Stimulated activated effector memory CD8-positive, alpha-beta T cell treated with anti-CD3 and anti-CD28 coated beads, Interleukin-12 subunit alpha, Interleukin-12 subunit beta, amount 100 ng/mL, for 72 hours (primary cell): ENCODE results near the gene TPSAB1.
A peak's percentile ranks its signal among the peaks of the same experiment; 100 is the strongest.
"Not testable (repeated sequence)": the region's sequence is repeated elsewhere in the genome, so short reads cannot be mapped to it uniquely, and the experiment has no call there.

Source experiments
- ATAC-seq: fragments of 150-1000 bp; cut with Tn5 transposase; 2 replicates; pipeline ENCODE4 v1.10.0; 2021
- DNase-seq, 2 donors: peaks; one replicate each; pipeline ENCODE4 v3.0.0; 2021 to 2022; ENCODE audit warnings: low spot score in 2 of 2
- H3K27ac Mint-ChIP-seq: one replicate; pipeline ENCODE4 v1.8.0; 2022; ENCODE audit warnings: mild to moderate bottlenecking, mixed read lengths
- H3K36me3 Mint-ChIP-seq: one replicate; pipeline ENCODE4 v1.8.0; 2022; ENCODE audit warnings: mild to moderate bottlenecking, mixed read lengths
- H3K4me1 Mint-ChIP-seq: one replicate; pipeline ENCODE4 v1.8.0; 2022; ENCODE audit warnings: mixed read lengths
- H3K4me3 Mint-ChIP-seq: one replicate; pipeline ENCODE4 v1.8.0; 2022; ENCODE audit warnings: mild to moderate bottlenecking, mixed read lengths
- H3K9me3 Mint-ChIP-seq: one replicate; pipeline ENCODE4 v1.8.0; 2022; ENCODE audit warnings: mixed read lengths

TPSAB1 gene

DNA sequence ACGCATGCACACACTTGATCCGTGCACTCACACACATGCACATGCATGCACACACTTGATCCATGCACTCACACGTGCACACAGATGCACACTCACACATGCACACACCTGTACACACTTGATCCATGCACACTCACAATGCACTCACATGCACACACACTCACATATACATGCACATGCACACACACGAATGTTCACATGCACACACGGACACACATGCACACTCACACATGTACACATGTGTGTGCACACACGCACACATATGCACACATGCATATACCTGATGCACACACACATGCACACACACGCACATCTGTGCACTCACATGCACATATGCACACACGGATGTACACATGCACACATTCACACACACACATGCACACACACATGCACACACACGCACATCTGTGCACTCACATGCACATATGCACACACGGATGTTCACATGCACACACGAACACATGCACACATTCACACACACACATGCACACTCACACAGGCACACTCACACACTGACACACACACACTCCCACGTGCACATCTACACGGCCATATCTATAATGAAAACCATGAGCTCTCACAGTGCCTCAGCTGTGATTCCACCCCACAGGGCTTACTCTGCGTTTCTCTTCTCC, 7.5 kb downstream of the TPSAB1 start:
- H3K27ac Mint-ChIP-seq, H3K36me3 Mint-ChIP-seq: not testable (repeated sequence)

DNA sequence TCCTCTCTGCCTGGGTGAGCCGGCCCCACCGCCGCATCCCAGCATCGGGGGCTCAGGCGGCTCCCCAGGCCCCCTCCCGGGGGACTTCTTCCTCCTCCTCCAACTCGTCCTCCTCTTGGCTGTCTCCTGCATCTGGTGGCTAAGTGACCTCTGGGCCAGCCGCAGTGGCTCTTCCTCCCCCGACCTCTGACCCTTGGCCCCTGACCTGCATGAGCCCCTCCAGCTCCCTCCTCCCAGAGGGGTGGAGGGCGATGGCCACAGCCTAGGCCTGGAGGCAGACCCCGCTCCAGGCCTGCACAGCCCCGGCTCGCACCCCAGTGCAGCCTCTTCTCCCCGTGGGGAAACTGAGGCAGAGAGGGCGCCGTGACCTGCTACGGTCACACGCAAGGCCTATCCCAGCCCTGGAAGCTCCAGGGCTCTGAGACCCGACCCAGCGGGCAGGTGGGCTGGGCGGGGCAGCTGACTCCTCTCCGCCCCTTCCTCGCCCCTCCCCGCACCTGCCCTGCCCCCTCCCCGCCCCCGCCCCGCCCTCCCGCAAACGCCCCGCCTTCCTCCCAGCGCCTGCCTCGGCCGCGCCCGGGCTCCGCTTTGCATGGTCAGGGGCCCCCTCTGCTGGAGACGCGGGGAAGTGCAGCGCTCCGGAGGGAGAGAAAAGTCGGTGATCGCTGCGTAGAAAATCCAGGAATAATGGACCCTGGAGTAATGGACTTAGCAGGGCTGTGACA, 8.7 kb downstream of the TPSAB1 start:
- H3K27ac Mint-ChIP-seq: not testable (repeated sequence)
- ATAC-seq: peak; percentile 56

More for the DNA sequence above, 7.5 kb downstream of the TPSAB1 start:
- DNase-seq, H3K9me3 Mint-ChIP-seq, ATAC-seq, H3K4me3 Mint-ChIP-seq, H3K4me1 Mint-ChIP-seq: not testable (repeated sequence)

DNA sequence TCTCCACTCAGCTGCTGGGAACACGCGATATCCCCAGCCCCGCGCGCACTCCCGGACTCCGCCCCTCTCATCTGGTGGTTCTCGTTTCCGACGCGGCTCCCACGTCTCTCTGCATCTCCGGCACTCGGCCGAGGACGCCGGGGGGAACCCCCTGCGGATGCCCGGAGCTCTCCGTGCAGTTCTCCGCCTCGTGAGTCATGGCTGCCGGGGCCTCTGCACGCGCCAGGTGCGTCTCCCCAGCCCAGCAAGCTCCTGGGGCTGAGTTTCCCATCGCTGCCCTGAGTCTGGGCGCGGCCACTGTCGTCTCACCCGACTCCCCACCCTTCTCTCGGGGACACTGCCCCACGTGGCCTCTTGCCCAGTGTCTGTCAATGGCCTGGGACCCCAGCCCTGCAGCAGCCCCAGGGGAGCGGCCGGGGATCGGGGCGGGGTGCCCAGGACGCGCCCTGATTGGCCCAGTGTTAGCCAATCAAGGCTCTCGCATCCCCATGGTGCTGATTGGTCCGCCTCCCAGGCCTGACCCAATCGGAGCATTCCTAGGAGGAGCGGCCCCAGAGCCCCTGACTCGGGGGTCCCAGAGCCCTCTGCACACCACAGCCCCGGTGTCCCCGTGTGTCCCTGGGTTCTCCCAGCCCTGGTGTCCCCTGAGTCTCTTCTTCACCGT, 13.3 kb downstream of the TPSAB1 start:
- H3K36me3 Mint-ChIP-seq, H3K9me3 Mint-ChIP-seq, H3K27ac Mint-ChIP-seq, H3K4me3 Mint-ChIP-seq, H3K4me1 Mint-ChIP-seq, DNase-seq: not testable (repeated sequence)
- peak; percentile 19 for ATAC-seq

More for the DNA sequence above, 8.7 kb downstream of the TPSAB1 start:
- H3K36me3 Mint-ChIP-seq, H3K4me3 Mint-ChIP-seq, H3K4me1 Mint-ChIP-seq, H3K9me3 Mint-ChIP-seq, DNase-seq: not testable (repeated sequence)

DNA sequence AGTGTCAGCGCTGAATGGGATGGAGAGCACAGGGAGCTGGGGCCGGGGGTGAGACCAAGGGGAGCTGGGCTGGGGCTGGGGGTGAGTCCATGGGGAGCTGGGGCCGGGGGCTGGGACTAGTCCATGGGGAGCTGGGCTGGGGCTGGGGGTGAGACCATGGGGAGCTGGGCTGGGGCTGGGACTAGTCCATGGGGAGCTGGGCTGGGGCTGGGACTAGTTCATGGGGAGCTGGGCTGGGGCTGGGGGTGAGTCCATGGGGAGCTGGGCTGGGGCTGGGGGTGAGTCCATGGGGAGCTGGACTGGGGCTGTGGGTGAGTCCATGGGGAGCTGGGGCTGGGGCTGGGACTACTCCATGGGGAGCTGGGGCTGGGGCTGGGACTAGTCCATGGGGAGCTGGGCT, 14.3 kb downstream of the TPSAB1 start:
- not testable (repeated sequence) for ATAC-seq, DNase-seq, H3K4me1 Mint-ChIP-seq, H3K27ac Mint-ChIP-seq, H3K9me3 Mint-ChIP-seq, H3K36me3 Mint-ChIP-seq, H3K4me3 Mint-ChIP-seq

DNA sequence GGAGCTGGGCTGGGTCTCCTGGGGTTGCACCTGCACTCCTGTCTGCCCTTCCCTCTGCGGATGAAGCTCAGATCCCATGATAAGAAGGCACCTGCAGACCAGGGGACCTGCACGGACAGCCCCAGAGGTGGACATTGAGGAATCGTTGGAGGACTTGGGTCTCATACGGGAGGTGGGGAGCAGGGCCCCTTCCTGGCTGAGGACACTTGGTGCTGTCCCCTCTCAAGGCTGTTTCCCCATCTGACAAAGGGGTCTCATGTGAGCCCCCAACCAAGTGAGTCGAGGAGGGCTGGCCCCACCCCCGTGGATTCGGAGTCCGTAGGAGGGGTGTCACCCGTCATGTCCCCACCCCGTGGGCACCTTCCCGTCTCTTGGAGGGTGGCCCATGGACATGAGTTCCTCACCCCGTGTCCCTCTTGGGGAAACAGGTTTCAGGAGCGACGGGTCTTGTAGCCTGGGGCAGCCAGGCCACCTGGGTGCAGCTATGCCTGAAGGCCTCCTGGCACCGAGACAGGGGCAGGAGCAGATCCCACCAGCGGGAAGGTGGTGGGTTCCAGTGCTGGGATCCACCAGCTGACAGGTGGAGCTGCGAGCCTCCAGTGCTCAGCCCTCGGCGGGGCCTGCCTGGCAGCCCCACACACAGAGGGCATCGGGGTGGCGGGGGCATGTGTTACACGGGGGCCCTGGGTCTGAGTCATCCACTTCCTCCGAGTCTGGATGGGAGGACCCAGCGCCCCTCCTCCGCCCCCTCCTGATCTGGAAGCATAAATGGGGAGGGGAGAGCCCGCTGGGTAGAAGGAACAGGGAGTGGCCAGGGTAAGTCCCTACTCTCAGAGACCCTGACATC, 15.0 kb downstream of the TPSAB1 start, which contains the start of gene TPSD1:
TPSD1 (plus strand) TSS at position 794 of the 847 bp plus-strand sequence. CDS start 212 bp downstream, outside the sequence.
- not testable (repeated sequence) for DNase-seq, H3K9me3 Mint-ChIP-seq, H3K4me1 Mint-ChIP-seq, H3K4me3 Mint-ChIP-seq, H3K36me3 Mint-ChIP-seq, H3K27ac Mint-ChIP-seq
- ATAC-seq: peak; percentile 6

DNA sequence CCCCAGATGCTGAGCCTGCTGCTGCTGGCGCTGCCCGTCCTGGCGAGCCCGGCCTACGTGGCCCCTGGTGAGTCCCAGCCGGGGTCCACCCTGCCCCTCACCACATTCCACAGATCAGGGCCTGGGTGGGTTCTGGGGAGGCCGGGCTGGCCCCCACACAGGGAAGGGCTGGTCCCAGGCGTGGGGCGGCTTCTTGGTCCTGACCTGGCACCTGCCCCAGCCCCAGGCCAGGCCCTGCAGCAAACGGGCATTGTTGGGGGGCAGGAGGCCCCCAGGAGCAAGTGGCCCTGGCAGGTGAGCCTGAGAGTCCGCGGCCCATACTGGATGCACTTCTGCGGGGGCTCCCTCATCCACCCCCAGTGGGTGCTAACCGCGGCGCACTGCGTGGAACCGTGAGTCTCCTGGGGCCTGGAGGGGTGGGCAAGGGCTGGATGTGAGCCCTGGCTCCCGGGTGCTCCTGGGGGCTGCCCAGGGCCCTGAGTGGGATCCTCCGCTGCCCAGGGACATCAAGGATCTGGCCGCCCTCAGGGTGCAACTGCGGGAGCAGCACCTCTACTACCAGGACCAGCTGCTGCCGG, 15.9 kb downstream of the TPSAB1 start:
- not testable (repeated sequence) for H3K9me3 Mint-ChIP-seq, ATAC-seq, H3K36me3 Mint-ChIP-seq, H3K4me1 Mint-ChIP-seq, H3K4me3 Mint-ChIP-seq, H3K27ac Mint-ChIP-seq
- DNase-seq: peak in 1 of 2 donors; percentile 1

DNA sequence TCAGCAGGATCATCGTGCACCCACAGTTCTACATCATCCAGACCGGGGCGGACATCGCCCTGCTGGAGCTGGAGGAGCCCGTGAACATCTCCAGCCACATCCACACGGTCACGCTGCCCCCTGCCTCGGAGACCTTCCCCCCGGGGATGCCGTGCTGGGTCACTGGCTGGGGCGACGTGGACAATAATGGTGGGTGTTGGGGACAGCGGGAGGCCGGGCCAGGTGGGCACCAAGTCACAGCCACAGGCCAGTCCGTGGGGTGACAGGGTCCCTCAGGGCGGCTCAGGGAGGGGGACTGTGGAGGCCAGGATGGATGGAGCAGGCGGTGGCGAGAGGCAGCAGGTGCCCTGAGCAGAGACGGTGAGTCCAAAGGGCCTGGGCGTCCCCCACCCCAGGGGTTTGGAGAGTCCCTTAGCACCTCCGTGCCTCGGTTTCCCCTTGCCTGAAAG, 16.4 kb downstream of the TPSAB1 start:
- Mint-ChIP-seq H3K4me3 (no peak overlapping the region), H3K4me1 (peaks cover 5% of the 10 kb centered on the region), H3K27ac (no peak overlapping the region), H3K36me3 (no peaks in the 10 kb centered on the region), H3K9me3 (no peaks in the 10 kb centered on the region)
- no peak for DNase-seq
- no peak for ATAC-seq

GRCh38 chr16:1257561-1258224, 17.2 kb downstream of the TPSAB1 start:
- H3K4me3 Mint-ChIP-seq: no peak overlapping the region
- H3K4me1 Mint-ChIP-seq: peaks cover 5% of the 10 kb centered on the region
- ATAC-seq: peak; percentile 22
- no peak overlapping the region for H3K27ac Mint-ChIP-seq
- DNase-seq: no peak
- H3K9me3 Mint-ChIP-seq: no peaks in the 10 kb centered on the region
- no peaks in the 10 kb centered on the region for H3K36me3 Mint-ChIP-seq

- ATAC-seq (peak; percentile 17), DNase-seq (no peak)
- no peaks in the 10 kb centered on the region for H3K9me3 Mint-ChIP-seq
- H3K4me3 Mint-ChIP-seq: no peak overlapping the region
- H3K36me3 Mint-ChIP-seq: no peaks in the 10 kb centered on the region
- no peak overlapping the region for H3K27ac Mint-ChIP-seq
- peaks cover 5% of the 10 kb centered on the region for H3K4me1 Mint-ChIP-seq
Observed at GRCh38 chr16:1258225-1258600, 17.7 kb downstream of the TPSAB1 start.

GRCh38 chr16:1258906-1259759, 18.6 kb downstream of the TPSAB1 start:
- ATAC-seq: no peak
- no peaks in the 10 kb centered on the region for H3K9me3 Mint-ChIP-seq
- H3K4me1 Mint-ChIP-seq: peaks cover 5% of the 10 kb centered on the region
- no peak for DNase-seq
- no peaks in the 10 kb centered on the region for H3K36me3 Mint-ChIP-seq
- H3K4me3 Mint-ChIP-seq: peak overlapping the region; percentile 57
- no peak overlapping the region for H3K27ac Mint-ChIP-seq

DNA sequence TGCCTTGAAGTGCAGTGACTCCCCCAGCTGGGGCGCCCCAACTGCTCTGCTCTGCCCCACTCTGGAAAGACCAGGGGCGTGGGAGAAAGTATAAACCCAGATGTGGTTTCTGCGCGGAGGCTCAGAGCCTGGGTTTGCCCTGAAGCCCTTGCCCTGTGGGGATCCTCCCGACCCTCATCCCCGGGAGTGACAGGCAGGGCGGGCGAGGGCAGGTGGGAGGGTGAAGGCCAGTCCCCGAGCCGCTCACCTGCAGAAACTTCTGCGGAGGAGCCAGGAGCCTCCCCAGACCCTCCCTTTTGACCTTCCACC, 19.2 kb downstream of the TPSAB1 start:
- no peaks in the 10 kb centered on the region for H3K9me3 Mint-ChIP-seq
- no peaks in the 10 kb centered on the region for H3K36me3 Mint-ChIP-seq
- ATAC-seq (no peak), DNase-seq (no peak)
- no peak overlapping the region for H3K4me3 Mint-ChIP-seq
- no peak overlapping the region for H3K27ac Mint-ChIP-seq
- peaks cover 5% of the 10 kb centered on the region for H3K4me1 Mint-ChIP-seq

DNA sequence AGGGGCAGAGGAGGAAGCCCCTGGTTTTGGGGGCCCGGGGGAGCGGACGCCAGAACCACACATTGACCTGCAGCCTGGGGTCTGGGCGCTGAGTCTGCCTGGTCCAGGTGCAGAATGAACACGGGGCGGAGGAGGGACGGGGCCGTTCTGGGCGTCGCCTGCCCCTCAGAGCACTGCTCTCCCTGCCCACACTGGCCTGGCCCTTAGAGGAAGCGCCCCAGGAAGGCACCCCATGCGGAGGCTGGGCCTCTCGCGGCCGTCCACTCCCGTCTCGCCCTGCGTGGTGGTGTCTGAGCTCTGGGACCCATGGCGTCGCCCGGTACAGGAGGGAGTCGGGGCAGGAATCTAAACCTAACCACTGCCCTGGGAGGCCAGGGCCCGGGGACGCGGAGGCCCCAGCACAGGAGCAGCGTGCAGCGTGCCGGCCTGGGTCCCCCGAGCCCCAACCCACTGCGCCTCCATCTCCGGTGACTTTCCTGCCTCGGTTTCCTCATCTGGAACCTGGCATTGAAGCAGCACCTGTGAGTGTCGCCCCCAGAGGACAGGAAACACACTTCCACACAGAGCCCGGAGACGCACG, 19.7 kb downstream of the TPSAB1 start:
- no peak for DNase-seq
- Mint-ChIP-seq H3K4me3 (peak overlapping the region; percentile 26), H3K27ac (no peak overlapping the region), H3K36me3 (no peaks in the 10 kb centered on the region), H3K4me1 (peaks cover 5% of the 10 kb centered on the region), H3K9me3 (no peaks in the 10 kb centered on the region)
- ATAC-seq: no peak

DNA sequence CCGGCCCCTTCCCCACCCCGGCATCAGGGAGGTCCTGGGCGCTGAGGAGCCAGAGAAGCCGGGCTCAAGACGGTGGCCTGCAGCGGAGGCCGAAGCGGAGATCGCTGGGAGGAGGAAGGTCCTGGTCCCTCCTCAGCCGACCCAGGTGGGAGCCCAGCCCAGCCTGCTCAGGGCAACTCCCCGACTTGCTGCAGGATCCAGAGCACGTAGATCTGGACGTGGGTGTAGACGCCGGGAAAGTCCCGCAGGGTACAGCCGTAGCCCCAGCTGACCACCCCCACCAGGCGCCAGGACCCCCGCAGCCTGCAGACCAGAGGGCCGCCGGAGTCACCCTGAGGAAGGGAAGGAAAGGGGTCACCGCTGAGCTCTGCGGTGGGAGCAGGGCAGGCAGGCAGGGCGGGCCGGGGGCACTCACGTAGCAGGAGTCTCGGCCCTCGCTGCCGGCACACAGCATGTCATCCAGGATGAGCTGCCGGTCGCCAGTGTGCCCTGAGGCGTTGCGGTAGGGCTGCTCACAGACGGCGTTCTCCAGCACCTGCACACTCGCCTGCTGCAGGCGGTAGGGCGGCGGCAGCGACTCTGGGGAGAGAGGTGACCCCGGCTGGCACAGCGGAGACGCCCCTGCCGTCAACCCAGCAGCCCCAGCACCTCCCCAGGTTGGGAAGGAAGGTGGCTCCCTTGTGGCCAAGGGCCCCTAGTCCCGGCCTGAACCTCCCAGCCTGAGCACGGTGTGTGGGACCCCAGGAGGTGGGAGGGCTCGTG, 20.8 kb downstream of the TPSAB1 start:
- peak overlapping the region; percentile 26 for H3K4me3 Mint-ChIP-seq
- no peaks in the 10 kb centered on the region for H3K9me3 Mint-ChIP-seq
- no peaks in the 10 kb centered on the region for H3K36me3 Mint-ChIP-seq
- no peak for DNase-seq
- ATAC-seq: peak; percentile 48
- no peak overlapping the region for H3K27ac Mint-ChIP-seq
- H3K4me1 Mint-ChIP-seq: peaks cover 5% of the 10 kb centered on the region
